ENCODE measurements around the gene CEMIP.

Gene CEMIP

GRCh38 chr15:80789796-80790195 is 10.6 kb downstream of the CEMIP start:
- no peak overlapping the region for H3K4me3 ChIP-seq (ENCODE audit: low read depth, low read length)
- no peak for TF ChIP-seq CTCF (IDR thresholded peaks at IDR 0.05; ENCODE audit: low read depth, low read length, missing control alignments)
- no peak for DNase-seq (ENCODE audit: low read depth)

GRCh38 chr15:80790236-80790635 is 11.1 kb downstream of the CEMIP start:
- no peak for TF ChIP-seq CTCF (IDR thresholded peaks at IDR 0.05; ENCODE audit: low read depth, low read length, missing control alignments)
- DNase-seq (ENCODE audit: low read depth): no peak

GRCh38 chr15:80791004-80791403 is 11.8 kb downstream of the CEMIP start:
- no peak for DNase-seq (ENCODE audit: low read depth)
- H3K4me3 ChIP-seq (ENCODE audit: low read depth, low read length): no peak overlapping the region
- TF ChIP-seq CTCF (IDR thresholded peaks at IDR 0.05; ENCODE audit: low read depth, low read length, missing control alignments): no peak

More at GRCh38 chr15:80790236-80790635, 11.1 kb downstream of the CEMIP start:
- no peak overlapping the region for H3K4me3 ChIP-seq (ENCODE audit: low read depth, low read length)

- H3K4me3 ChIP-seq (ENCODE audit: low read depth, low read length): no peak overlapping the region
- no peak for DNase-seq (ENCODE audit: low read depth)
- no peak for TF ChIP-seq CTCF (IDR thresholded peaks at IDR 0.05; ENCODE audit: low read depth, low read length, missing control alignments)
Observed at GRCh38 chr15:80796407-80796806, 17.2 kb downstream of the CEMIP start.

- no peak overlapping the region for H3K4me3 ChIP-seq (ENCODE audit: low read depth, low read length)
- TF ChIP-seq CTCF (IDR thresholded peaks at IDR 0.05; ENCODE audit: low read depth, low read length, missing control alignments): no peak
- no peak for DNase-seq (ENCODE audit: low read depth)
Observed at GRCh38 chr15:80798911-80799310, 19.7 kb downstream of the CEMIP start.

GRCh38 chr15:80800067-80800466 is 20.9 kb downstream of the CEMIP start:
- no peak for TF ChIP-seq CTCF (IDR thresholded peaks at IDR 0.05; ENCODE audit: low read depth, low read length, missing control alignments)
- DNase-seq (ENCODE audit: low read depth): no peak
- H3K4me3 ChIP-seq (ENCODE audit: low read depth, low read length): no peak overlapping the region

GRCh38 chr15:80801891-80802680 is 22.9 kb downstream of the CEMIP start:
- DNase-seq (ENCODE audit: low read depth): no peak
- TF ChIP-seq CTCF (IDR thresholded peaks at IDR 0.05; ENCODE audit: low read depth, low read length, missing control alignments): no peak

More at GRCh38 chr15:80801891-80802680, 22.9 kb downstream of the CEMIP start:
- H3K4me3 ChIP-seq (ENCODE audit: low read depth, low read length): no peak overlapping the region
